ENCODE data around the gene ZC3HAV1L. TPM values are rescaled to one million over a fixed set of nuclear protein-coding genes. Genes with fewer than 3 reads are reported as not detected.

Gene ZC3HAV1L
- total and polyA plus RNA-seq, 2 of the 13 experiments (the other 11 are each of a cell fraction or from before 2014, with no cell fraction given), result 8.4 to 11.1 TPM

DNA sequence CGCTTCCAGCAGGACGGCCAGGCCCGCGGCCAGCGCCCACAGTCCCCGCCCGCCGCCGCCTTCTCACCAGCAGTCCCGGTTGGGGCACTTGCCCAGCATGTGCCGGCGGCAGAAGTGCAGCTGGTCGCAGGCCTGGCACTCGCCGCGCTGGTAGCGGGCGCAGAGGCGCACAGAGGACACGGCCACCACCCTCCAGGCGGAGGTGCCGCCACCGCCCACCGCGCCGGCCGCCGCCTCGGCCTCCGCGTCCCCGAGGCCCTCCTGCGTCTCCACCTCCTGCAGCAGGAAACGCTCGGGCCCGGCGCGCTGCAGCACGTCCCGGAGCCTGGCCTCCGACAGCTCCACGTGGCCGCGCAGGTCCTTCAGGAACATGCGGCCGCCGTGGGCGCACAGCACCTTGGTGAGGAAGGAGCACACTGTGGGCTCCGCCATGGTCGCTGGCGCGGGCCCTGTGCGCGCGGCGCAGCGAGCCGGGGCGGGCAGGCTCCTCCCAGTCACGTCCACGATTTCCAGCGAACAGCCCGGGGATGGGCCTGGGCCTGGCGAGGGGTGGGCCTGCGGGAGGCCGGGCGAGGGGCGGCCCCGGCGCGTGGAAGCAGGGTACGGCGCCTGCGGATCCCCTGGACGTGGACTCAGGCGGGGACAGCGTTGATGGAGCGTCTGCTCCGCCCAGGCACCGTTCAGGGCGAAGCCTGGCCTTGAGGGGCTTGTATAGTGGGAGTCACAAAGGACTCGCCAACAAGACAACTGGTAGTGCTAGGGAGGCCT lies at the start of gene ZC3HAV1L (continued):
- TF ChIP-seq ZNF253 (CRISPR knock-in tag; IDR thresholded peaks at IDR 0.05; ENCODE audit: borderline replicate concordance), result peak; percentile 55; the same call in 1 of the 2 replicates
- TF ChIP-seq, protein P1, sequence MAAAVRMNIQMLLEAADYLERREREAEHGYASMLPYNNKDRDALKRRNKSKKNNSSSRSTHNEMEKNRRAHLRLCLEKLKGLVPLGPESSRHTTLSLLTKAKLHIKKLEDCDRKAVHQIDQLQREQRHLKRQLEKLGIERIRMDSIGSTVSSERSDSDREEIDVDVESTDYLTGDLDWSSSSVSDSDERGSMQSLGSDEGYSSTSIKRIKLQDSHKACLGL (CRISPR knock-in tag; IDR thresholded peaks at IDR 0.05), result peak; percentile 57; the same call in 1 of the 2 replicates
- peak; percentile 86 for TF ChIP-seq ZNF777 (CRISPR knock-in tag; IDR thresholded peaks at IDR 0.05)
- TF ChIP-seq ZNF33A (CRISPR knock-in tag; IDR thresholded peaks at IDR 0.05; ENCODE audit: borderline replicate concordance), result no peak
- no peak for TF ChIP-seq PAWR (CRISPR knock-in tag; IDR thresholded peaks at IDR 0.05; ENCODE audit: borderline replicate concordance)
- no peak for TF ChIP-seq NFKBIZ (CRISPR knock-in tag; IDR thresholded peaks at IDR 0.05)
- no peak for TF ChIP-seq ZNF589 (CRISPR knock-in tag; conservative IDR thresholded peaks at IDR 0.05)
- TF ChIP-seq ZFP41 (CRISPR knock-in tag; IDR thresholded peaks at IDR 0.05; ENCODE audit: borderline replicate concordance), result 0 out of 2 replicates have a peak, but pooled peaks have one; percentile 64
- TF ChIP-seq, protein P2, sequence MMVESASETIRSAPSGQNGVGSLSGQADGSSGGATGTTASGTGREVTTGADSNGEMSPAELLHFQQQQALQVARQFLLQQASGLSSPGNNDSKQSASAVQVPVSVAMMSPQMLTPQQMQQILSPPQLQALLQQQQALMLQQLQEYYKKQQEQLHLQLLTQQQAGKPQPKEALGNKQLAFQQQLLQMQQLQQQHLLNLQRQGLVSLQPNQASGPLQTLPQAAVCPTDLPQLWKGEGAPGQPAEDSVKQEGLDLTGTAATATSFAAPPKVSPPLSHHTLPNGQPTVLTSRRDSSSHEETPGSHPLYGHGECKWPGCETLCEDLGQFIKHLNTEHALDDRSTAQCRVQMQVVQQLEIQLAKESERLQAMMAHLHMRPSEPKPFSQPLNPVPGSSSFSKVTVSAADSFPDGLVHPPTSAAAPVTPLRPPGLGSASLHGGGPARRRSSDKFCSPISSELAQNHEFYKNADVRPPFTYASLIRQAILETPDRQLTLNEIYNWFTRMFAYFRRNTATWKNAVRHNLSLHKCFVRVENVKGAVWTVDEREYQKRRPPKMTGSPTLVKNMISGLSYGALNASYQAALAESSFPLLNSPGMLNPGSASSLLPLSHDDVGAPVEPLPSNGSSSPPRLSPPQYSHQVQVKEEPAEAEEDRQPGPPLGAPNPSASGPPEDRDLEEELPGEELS (CRISPR knock-in tag; IDR thresholded peaks at IDR 0.05), result no peak
- TF ChIP-seq EZH2 (conservative IDR thresholded peaks at IDR 0.05; ENCODE audit: low read depth, low read length), result no peak
- TF ChIP-seq SMAD3 (CRISPR knock-in tag; IDR thresholded peaks at IDR 0.05), result no peak
- TF ChIP-seq, protein P3, sequence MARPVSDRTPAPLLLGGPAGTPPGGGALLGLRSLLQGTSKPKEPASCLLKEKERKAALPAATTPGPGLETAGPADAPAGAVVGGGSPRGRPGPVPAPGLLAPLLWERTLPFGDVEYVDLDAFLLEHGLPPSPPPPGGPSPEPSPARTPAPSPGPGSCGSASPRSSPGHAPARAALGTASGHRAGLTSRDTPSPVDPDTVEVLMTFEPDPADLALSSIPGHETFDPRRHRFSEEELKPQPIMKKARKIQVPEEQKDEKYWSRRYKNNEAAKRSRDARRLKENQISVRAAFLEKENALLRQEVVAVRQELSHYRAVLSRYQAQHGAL (CRISPR knock-in tag; IDR thresholded peaks at IDR 0.05; ENCODE audit: not compliant biosample characterization), result no peak
- TF ChIP-seq, protein P4, sequence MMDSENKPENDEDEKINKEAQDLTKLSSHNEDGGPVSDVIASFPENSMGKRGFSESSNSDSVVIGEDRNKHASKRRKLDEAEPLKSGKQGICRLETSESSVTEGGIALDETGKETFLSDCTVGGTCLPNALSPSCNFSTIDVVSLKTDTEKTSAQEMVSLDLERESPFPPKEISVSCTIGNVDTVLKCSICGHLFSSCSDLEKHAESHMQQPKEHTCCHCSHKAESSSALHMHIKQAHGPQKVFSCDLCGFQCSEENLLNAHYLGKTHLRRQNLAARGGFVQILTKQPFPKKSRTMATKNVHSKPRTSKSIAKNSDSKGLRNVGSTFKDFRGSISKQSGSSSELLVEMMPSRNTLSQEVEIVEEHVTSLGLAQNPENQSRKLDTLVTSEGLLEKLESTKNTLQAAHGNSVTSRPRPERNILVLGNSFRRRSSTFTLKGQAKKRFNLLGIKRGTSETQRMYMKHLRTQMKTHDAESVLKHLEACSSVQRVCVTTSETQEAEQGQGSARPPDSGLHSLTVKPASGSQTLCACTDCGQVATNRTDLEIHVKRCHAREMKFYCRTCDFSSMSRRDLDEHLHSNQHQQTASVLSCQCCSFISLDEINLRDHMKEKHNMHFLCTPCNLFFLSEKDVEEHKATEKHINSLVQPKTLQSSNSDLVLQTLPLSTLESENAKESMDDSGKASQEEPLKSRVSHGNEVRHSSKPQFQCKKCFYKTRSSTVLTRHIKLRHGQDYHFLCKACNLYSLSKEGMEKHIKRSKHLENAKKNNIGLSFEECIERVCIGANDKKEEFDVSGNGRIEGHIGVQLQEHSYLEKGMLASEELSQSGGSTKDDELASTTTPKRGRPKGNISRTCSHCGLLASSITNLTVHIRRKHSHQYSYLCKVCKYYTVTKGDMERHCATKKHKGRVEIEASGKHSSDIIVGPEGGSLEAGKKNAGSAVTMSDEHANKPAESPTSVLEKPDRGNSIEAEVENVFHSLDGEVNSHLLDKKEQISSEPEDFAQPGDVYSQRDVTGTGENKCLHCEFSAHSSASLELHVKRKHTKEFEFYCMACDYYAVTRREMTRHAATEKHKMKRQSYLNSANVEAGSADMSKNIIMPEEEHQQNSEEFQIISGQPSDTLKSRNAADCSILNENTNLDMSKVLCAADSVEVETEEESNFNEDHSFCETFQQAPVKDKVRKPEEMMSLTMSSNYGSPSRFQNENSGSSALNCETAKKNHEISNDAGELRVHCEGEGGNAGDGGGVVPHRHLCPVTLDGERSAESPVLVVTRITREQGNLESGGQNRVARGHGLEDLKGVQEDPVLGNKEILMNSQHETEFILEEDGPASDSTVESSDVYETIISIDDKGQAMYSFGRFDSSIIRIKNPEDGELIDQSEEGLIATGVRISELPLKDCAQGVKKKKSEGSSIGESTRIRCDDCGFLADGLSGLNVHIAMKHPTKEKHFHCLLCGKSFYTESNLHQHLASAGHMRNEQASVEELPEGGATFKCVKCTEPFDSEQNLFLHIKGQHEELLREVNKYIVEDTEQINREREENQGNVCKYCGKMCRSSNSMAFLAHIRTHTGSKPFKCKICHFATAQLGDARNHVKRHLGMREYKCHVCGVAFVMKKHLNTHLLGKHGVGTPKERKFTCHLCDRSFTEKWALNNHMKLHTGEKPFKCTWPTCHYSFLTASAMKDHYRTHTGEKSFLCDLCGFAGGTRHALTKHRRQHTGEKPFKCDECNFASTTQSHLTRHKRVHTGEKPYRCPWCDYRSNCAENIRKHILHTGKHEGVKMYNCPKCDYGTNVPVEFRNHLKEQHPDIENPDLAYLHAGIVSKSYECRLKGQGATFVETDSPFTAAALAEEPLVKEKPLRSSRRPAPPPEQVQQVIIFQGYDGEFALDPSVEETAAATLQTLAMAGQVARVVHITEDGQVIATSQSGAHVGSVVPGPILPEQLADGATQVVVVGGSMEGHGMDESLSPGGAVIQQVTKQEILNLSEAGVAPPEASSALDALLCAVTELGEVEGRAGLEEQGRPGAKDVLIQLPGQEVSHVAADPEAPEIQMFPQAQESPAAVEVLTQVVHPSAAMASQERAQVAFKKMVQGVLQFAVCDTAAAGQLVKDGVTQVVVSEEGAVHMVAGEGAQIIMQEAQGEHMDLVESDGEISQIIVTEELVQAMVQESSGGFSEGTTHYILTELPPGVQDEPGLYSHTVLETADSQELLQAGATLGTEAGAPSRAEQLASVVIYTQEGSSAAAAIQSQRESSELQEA (CRISPR knock-in tag; IDR thresholded peaks at IDR 0.05; ENCODE audit: not compliant biosample characterization), result no peak

All from HepG2 (cell line).